Neutrophil (primary cell): ENCODE results near the gene PIEZO2.

Source experiments
- H3K27ac ChIP-seq: fragments of 200-600 bp; sonication (generic); 2 replicates; pipeline ENCODE4 v1.5.1; 2016; ENCODE audit warnings: mild to moderate bottlenecking, moderate library complexity
- H3K27me3 ChIP-seq: fragments of 200-600 bp; sonication (generic); 2 replicates; pipeline ENCODE4 v1.6.0; 2016; ENCODE audit warnings: mild to moderate bottlenecking
- H3K36me3 ChIP-seq: fragments of 200-600 bp; sonication (generic); 2 replicates; pipeline ENCODE4 v1.5.1; 2017
- H3K4me1 ChIP-seq, 2 experiments: fragments of 200-600 bp in 1 of 2; sonication (generic) in 1 of 2; 1 replicate in 1 of 2; 2 replicates in 1 of 2; pipeline versions ENCODE4 v1.5.1 to v1.6.1; 2013 to 2016; ENCODE audit warnings: low read depth in 1 of 2, low read length in 1 of 2, mild to moderate bottlenecking in 1 of 2, moderate library complexity in 1 of 2; ENCODE audit not compliant: control insufficient read depth in 1 of 2, insufficient read depth in 1 of 2
- H3K4me3 ChIP-seq, 2 experiments: fragments of 200-600 bp in 1 of 2; sonication (generic) in 1 of 2; 1 replicate in 1 of 2; 2 replicates in 1 of 2; pipeline ENCODE4 v1.5.1; 2013 to 2016; ENCODE audit warnings: low read depth in 1 of 2, low read length in 1 of 2, mild to moderate bottlenecking in 1 of 2, moderate library complexity in 1 of 2
- H3K9me3 ChIP-seq: fragments of 200-600 bp; sonication (generic); 2 replicates; pipeline ENCODE4 v1.5.1; 2016
- CTCF ChIP-seq: fragments of 200-600 bp; sonication (generic); IDR thresholded peaks from 2 replicates; pipeline ENCODE4 v1.5.1; 2016; ENCODE audit warnings: antibody characterized with exemption

Gene PIEZO2

GRCh38 chr18:10901329-10901728, 248.0 kb downstream of the PIEZO2 start:
- H3K27me3 ChIP-seq, result no peaks in the 10 kb centered on the region
- no peak for TF ChIP-seq CTCF
- no peak overlapping the region for H3K4me3 ChIP-seq
- H3K9me3 ChIP-seq, result no peaks in the 10 kb centered on the region
- no peak overlapping the region for H3K27ac ChIP-seq
- no peaks in the 10 kb centered on the region for H3K36me3 ChIP-seq
- no peaks in the 10 kb centered on the region for H3K4me1 ChIP-seq

GRCh38 chr18:10900435-10900834, 248.9 kb downstream of the PIEZO2 start:
- H3K27ac ChIP-seq, result no peak overlapping the region
- no peaks in the 10 kb centered on the region for H3K9me3 ChIP-seq
- no peak for TF ChIP-seq CTCF
- no peaks in the 10 kb centered on the region for H3K27me3 ChIP-seq
- no peaks in the 10 kb centered on the region for H3K4me1 ChIP-seq
- H3K4me3 ChIP-seq, result no peak overlapping the region
- H3K36me3 ChIP-seq, result no peaks in the 10 kb centered on the region

- Histone ChIP-seq H3K27ac (no peak overlapping the region), H3K36me3 (no peaks in the 10 kb centered on the region), H3K4me3 (no peak overlapping the region), H3K27me3 (no peaks in the 10 kb centered on the region), H3K4me1 (no peaks in the 10 kb centered on the region), H3K9me3 (no peaks in the 10 kb centered on the region)
- TF ChIP-seq CTCF, result no peak
Observed at GRCh38 chr18:10899481-10899880, 249.9 kb downstream of the PIEZO2 start.

- H3K4me3 ChIP-seq, result no peak overlapping the region
- no peak for TF ChIP-seq CTCF
- no peaks in the 10 kb centered on the region for H3K4me1 ChIP-seq
- H3K36me3 ChIP-seq, result no peaks in the 10 kb centered on the region
- H3K27ac ChIP-seq, result no peak overlapping the region
- H3K9me3 ChIP-seq, result no peaks in the 10 kb centered on the region
- H3K27me3 ChIP-seq, result no peaks in the 10 kb centered on the region
Observed at GRCh38 chr18:10898417-10898974, 250.9 kb downstream of the PIEZO2 start.

- TF ChIP-seq CTCF, result no peak
- no peak overlapping the region for H3K4me3 ChIP-seq
Observed at GRCh38 chr18:10896851-10897250, 252.5 kb downstream of the PIEZO2 start.

GRCh38 chr18:10895976-10896375, 253.4 kb downstream of the PIEZO2 start:
- H3K36me3 ChIP-seq, result no peaks in the 10 kb centered on the region
- no peak for TF ChIP-seq CTCF
- no peaks in the 10 kb centered on the region for H3K27me3 ChIP-seq
- H3K27ac ChIP-seq, result no peak overlapping the region
- H3K4me1 ChIP-seq, result no peaks in the 10 kb centered on the region
- no peaks in the 10 kb centered on the region for H3K9me3 ChIP-seq
- no peak overlapping the region for H3K4me3 ChIP-seq

More at GRCh38 chr18:10896851-10897250, 252.5 kb downstream of the PIEZO2 start:
- no peaks in the 10 kb centered on the region for H3K36me3 ChIP-seq
- no peaks in the 10 kb centered on the region for H3K4me1 ChIP-seq
- no peaks in the 10 kb centered on the region for H3K9me3 ChIP-seq
- no peaks in the 10 kb centered on the region for H3K27me3 ChIP-seq
- no peak overlapping the region for H3K27ac ChIP-seq
